H9 (cell line): ENCODE results near the gene CYP24A1. TPM values are rescaled to one million over a fixed set of nuclear protein-coding genes. Genes with fewer than 3 reads are reported as not detected.

ENCODE experiments used
- DNase-seq: peaks from one replicate; pipeline ENCODE4 v3.0.0-alpha.2; 2017
- H2AFZ ChIP-seq: one replicate; pipeline ENCODE4 v1.6.1; 2013; ENCODE audit warnings: mild to moderate bottlenecking, low read length, control low read depth, moderate library complexity
- H2AK5ac ChIP-seq: 2 replicates; pipeline ENCODE4 v1.6.1; 2013; ENCODE audit warnings: low read length, control low read depth, mixed read lengths; ENCODE audit not compliant: insufficient read length
- H2BK120ac ChIP-seq: one replicate; pipeline ENCODE4 v1.6.1; 2013; ENCODE audit warnings: low read depth, mild to moderate bottlenecking, low read length, control low read depth, inconsistent platforms; ENCODE audit not compliant: poor library complexity, severe bottlenecking
- H2BK12ac ChIP-seq: 2 replicates; pipeline ENCODE4 v1.6.1; 2013; ENCODE audit warnings: low read length, control low read depth, mixed read lengths, low read depth; ENCODE audit not compliant: insufficient read length
- H2BK15ac ChIP-seq: 2 replicates; pipeline ENCODE4 v1.6.1; 2013; ENCODE audit warnings: low read depth, low read length, control low read depth
- H2BK20ac ChIP-seq: one replicate; pipeline ENCODE4 v1.6.1; 2013; ENCODE audit warnings: low read depth, mild to moderate bottlenecking, low read length, control low read depth, inconsistent platforms; ENCODE audit not compliant: poor library complexity, severe bottlenecking
- H2BK5ac ChIP-seq: 2 replicates; pipeline ENCODE4 v1.6.1; 2013; ENCODE audit warnings: low read length, control low read depth, mixed read lengths; ENCODE audit not compliant: insufficient read length
- H3K14ac ChIP-seq: 2 replicates; pipeline ENCODE4 v1.6.1; 2013; ENCODE audit warnings: low read length, control low read depth; ENCODE audit not compliant: insufficient read depth
- H3K18ac ChIP-seq: 2 replicates; pipeline ENCODE4 v1.6.1; 2013; ENCODE audit warnings: low read depth, mild to moderate bottlenecking, mixed read lengths, low read length, control low read depth; ENCODE audit not compliant: insufficient read length
- H3K23ac ChIP-seq: 2 replicates; pipeline ENCODE4 v1.6.1; 2013; ENCODE audit warnings: low read length, control low read depth, mixed read lengths, low read depth; ENCODE audit not compliant: insufficient read length
- H3K23me2 ChIP-seq: 2 replicates; pipeline ENCODE4 v1.6.1; 2013; ENCODE audit warnings: low read depth, mild to moderate bottlenecking, mixed read lengths, low read length, control low read depth; ENCODE audit not compliant: insufficient read length, poor library complexity, severe bottlenecking
- H3K27ac ChIP-seq: 2 replicates; pipeline ENCODE4 v1.5.1; 2013; ENCODE audit warnings: low read length, control low read depth, mixed read lengths, low read depth; ENCODE audit not compliant: insufficient read length
- H3K27me3 ChIP-seq: 2 replicates; pipeline ENCODE4 v1.6.1; 2013; ENCODE audit warnings: low read length, control low read depth, inconsistent platforms; ENCODE audit not compliant: insufficient read depth
- H3K4ac ChIP-seq: 2 replicates; pipeline ENCODE4 v1.6.1; 2013; ENCODE audit warnings: low read depth, mild to moderate bottlenecking, control low read depth, inconsistent platforms, low read length, moderate library complexity
- H3K4me1 ChIP-seq: 2 replicates; pipeline ENCODE4 v1.6.1; 2013; ENCODE audit warnings: low read length, control low read depth, inconsistent platforms; ENCODE audit not compliant: insufficient read depth
- H3K4me2 ChIP-seq: 2 replicates; pipeline ENCODE4 v1.6.1; 2013; ENCODE audit warnings: low read length, control low read depth, mixed read lengths; ENCODE audit not compliant: insufficient read length, insufficient read depth
- H3K56ac ChIP-seq: 2 replicates; pipeline ENCODE4 v1.6.1; 2013; ENCODE audit warnings: low read depth, mild to moderate bottlenecking, mixed read lengths, low read length, control low read depth; ENCODE audit not compliant: insufficient read length
- H3K79me1 ChIP-seq: 2 replicates; pipeline ENCODE4 v1.6.1; 2013; ENCODE audit warnings: low read depth, mild to moderate bottlenecking, moderate library complexity, low read length, control low read depth, inconsistent platforms; ENCODE audit not compliant: insufficient read depth, poor library complexity, severe bottlenecking
- H3K79me2 ChIP-seq: 2 replicates; pipeline ENCODE4 v1.6.1; 2013; ENCODE audit warnings: low read length, control low read depth, inconsistent platforms; ENCODE audit not compliant: insufficient read depth
- H3K9ac ChIP-seq: 2 replicates; pipeline ENCODE4 v1.6.1; 2013; ENCODE audit warnings: low read length, control low read depth, mixed read lengths; ENCODE audit not compliant: insufficient read length; ENCODE audit errors: extremely low read depth
- H3K9me3 ChIP-seq: one replicate; pipeline ENCODE4 v1.6.1; 2013; ENCODE audit warnings: low read depth, low read length, inconsistent platforms; ENCODE audit not compliant: control insufficient read depth
- H3T11ph ChIP-seq: one replicate; pipeline ENCODE4 v1.6.1; 2013; ENCODE audit warnings: mild to moderate bottlenecking, low read length, control low read depth, inconsistent platforms
- H4K20me1 ChIP-seq: one replicate; pipeline ENCODE4 v1.6.1; 2013; ENCODE audit not compliant: control insufficient read depth, insufficient read length, insufficient read depth
- H4K5ac ChIP-seq: 2 replicates; pipeline ENCODE4 v1.6.1; 2013; ENCODE audit warnings: low read depth, mild to moderate bottlenecking, mixed read lengths, low read length, control low read depth; ENCODE audit not compliant: insufficient read length
- H4K8ac ChIP-seq: replicated peaks from 2 replicates; pipeline ENCODE4 v1.6.1; 2013; ENCODE audit warnings: low read length, control low read depth, mixed read lengths, low read depth; ENCODE audit not compliant: insufficient read length
- H4K91ac ChIP-seq: 2 replicates; pipeline ENCODE4 v1.6.1; 2013; ENCODE audit warnings: low read depth, mild to moderate bottlenecking, moderate library complexity, mixed read lengths, low read length, control low read depth; ENCODE audit not compliant: insufficient read length
- H3K27ac Mint-ChIP-seq, 3 experiments: 2 replicates in 2 of 3; 3 replicates in 1 of 3; pipeline ENCODE4 v1.8.0; 2020 to 2021; ENCODE audit warnings: mixed read lengths in 3 of 3, mild to moderate bottlenecking in 1 of 3, moderate library complexity in 1 of 3
- H3K27me3 Mint-ChIP-seq: 2 replicates; pipeline ENCODE4 v1.8.0; 2021; ENCODE audit warnings: low read depth, mild to moderate bottlenecking, moderate library complexity, mixed read lengths
- H3K36me3 Mint-ChIP-seq, 3 experiments: 2 replicates in 2 of 3; 3 replicates in 1 of 3; pipeline ENCODE4 v1.8.0; 2020 to 2021; ENCODE audit warnings: low read depth in 3 of 3, mixed read lengths in 3 of 3; ENCODE audit not compliant: insufficient read depth in 1 of 3
- H3K4me1 Mint-ChIP-seq, 2 experiments: 2 replicates each; pipeline ENCODE4 v1.8.0; 2020; ENCODE audit warnings: mixed read lengths in 2 of 2
- H3K4me3 Mint-ChIP-seq, 2 experiments: 2 replicates in 1 of 2; 3 replicates in 1 of 2; pipeline ENCODE4 v1.8.0; 2020 to 2021; ENCODE audit warnings: mild to moderate bottlenecking in 2 of 2, mixed read lengths in 2 of 2, moderate library complexity in 1 of 2
- H3K9me3 Mint-ChIP-seq, 2 experiments: 2 replicates in 1 of 2; 3 replicates in 1 of 2; pipeline ENCODE4 v1.8.0; 2020; ENCODE audit warnings: mild to moderate bottlenecking in 2 of 2, mixed read lengths in 2 of 2, moderate library complexity in 1 of 2
- CTCF ChIP-seq: fragments of 200-600 bp; sonication (generic); conservative IDR thresholded peaks from 3 replicates; pipeline ENCODE4 v1.8.0; 2021; ENCODE audit warnings: antibody characterized with exemption, mild to moderate bottlenecking
- WGBS: extraction: QIAGEN DNeasy Blood & Tissue Kit; methylation state at CpG from one replicate; pipeline ENCODE4 v1.1.7; 2013; ENCODE audit warnings: missing lambda C conversion rate, low lambda C conversion rate, mixed read lengths; ENCODE audit not compliant: insufficient read length; ENCODE audit errors: extremely low coverage; 5-methylcytosine and 5-hydroxymethylcytosine counted together
- total RNA-seq: library from RNA; stranded (reverse); gene quantifications from 2 replicates; pipeline ENCODE4 v1.2.1, GENCODE V29; 2021

The CYP24A1 gene
- total RNA-seq, 1 experiment from 2014 or later = not detected

GRCh38 chr20:54146672-54147071 lies 27.1 kb downstream of the CYP24A1 start:
- H3K79me2 ChIP-seq = no peaks in the 10 kb centered on the region
- H4K8ac ChIP-seq = no peak overlapping the region
- H3K4me1 ChIP-seq = 0 out of 2 replicates have a peak, but pooled peaks cover 2% of the 10 kb centered on the region
- H3K23ac ChIP-seq = no peak overlapping the region
- H3T11ph ChIP-seq = no peak overlapping the region
- TF ChIP-seq CTCF = no peak
- Mint-ChIP-seq H3K27ac (no peak overlapping the region), H3K9me3 (peaks cover 0 to under 1% of the 10 kb centered on the region in 2 experiments; a peak in 3 of 5 replicates), H3K27me3 (no peaks in the 10 kb centered on the region), H3K4me3 (no peak overlapping the region), H3K4me1 (peaks cover 0 to 4% of the 10 kb centered on the region in 2 experiments; a peak in 1 of 4 replicates), H3K36me3 (no peaks in the 10 kb centered on the region; a peak in 2 of 7 replicates)
- H3K4ac ChIP-seq = no peak overlapping the region
- no peaks in the 10 kb centered on the region for H3K23me2 ChIP-seq
- no peak overlapping the region for H2BK20ac ChIP-seq
- WGBS = no CpG with 5 or more reads among the region's 1 CpG
- H2BK15ac ChIP-seq = no peak overlapping the region
- H3K27me3 ChIP-seq = no peaks in the 10 kb centered on the region
- no peak overlapping the region for H4K5ac ChIP-seq
- no peak overlapping the region for H4K91ac ChIP-seq
- no peaks in the 10 kb centered on the region for H4K20me1 ChIP-seq
- no peak overlapping the region for H2BK5ac ChIP-seq
- no peak overlapping the region for H2AK5ac ChIP-seq
- no peak for DNase-seq
- H3K27ac ChIP-seq = no peak overlapping the region
- H3K18ac ChIP-seq = no peak overlapping the region
- no peak overlapping the region for H3K14ac ChIP-seq
- H2AFZ ChIP-seq = no peak overlapping the region
- H3K9me3 ChIP-seq = no peaks in the 10 kb centered on the region
- no peaks in the 10 kb centered on the region for H3K79me1 ChIP-seq
- H2BK12ac ChIP-seq = no peak overlapping the region
- H2BK120ac ChIP-seq = no peak overlapping the region
- no peak overlapping the region for H3K4me2 ChIP-seq
- H3K56ac ChIP-seq = no peak overlapping the region
- no peak overlapping the region for H3K9ac ChIP-seq
